ENCODE measurements around the gene UST.

- TF ChIP-seq, protein P1, sequence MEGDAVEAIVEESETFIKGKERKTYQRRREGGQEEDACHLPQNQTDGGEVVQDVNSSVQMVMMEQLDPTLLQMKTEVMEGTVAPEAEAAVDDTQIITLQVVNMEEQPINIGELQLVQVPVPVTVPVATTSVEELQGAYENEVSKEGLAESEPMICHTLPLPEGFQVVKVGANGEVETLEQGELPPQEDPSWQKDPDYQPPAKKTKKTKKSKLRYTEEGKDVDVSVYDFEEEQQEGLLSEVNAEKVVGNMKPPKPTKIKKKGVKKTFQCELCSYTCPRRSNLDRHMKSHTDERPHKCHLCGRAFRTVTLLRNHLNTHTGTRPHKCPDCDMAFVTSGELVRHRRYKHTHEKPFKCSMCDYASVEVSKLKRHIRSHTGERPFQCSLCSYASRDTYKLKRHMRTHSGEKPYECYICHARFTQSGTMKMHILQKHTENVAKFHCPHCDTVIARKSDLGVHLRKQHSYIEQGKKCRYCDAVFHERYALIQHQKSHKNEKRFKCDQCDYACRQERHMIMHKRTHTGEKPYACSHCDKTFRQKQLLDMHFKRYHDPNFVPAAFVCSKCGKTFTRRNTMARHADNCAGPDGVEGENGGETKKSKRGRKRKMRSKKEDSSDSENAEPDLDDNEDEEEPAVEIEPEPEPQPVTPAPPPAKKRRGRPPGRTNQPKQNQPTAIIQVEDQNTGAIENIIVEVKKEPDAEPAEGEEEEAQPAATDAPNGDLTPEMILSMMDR (IDR thresholded peaks at IDR 0.05), result no peak
- no peak for TF ChIP-seq EP300 (IDR thresholded peaks at IDR 0.05; ENCODE audit: low read depth)
Measured at GRCh38 chr6:148924226-148925012, 177.6 kb downstream of the UST start.
